GM21529 (cell line): Measurements from ENCODE around the gene CD109.
"Not testable (repeated sequence)": the region's sequence is repeated elsewhere in the genome, so short reads cannot be mapped to it uniquely, and the experiment has no call there.

Experiments used
- ATAC-seq: cut with Tn5 transposase; IDR thresholded peaks from one replicate; pipeline ENCODE4 v1.9.1; 2021; ENCODE audit not compliant: unreplicated experiment

The CD109 gene

DNA sequence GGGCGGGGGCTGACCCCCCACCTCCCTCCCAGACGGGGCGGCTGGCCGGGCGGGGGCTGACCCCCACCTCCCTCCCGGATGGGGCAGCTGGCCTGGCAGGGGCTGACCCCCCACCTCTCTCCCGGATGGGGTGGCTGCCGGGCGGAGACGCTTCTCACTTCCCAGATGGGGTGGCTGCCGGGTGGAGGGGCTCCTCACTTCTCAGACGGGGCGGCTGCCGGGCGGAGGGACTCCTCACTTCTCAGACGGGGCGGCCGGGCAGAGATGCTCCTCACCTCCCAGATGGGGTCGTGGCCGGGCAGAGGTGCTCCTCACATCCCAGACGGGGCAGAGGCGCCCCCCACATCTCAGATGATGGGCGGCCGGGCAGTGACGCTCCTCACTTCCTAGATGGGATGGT is 155.0 kb downstream of the CD109 start:
- ATAC-seq: not testable (repeated sequence)

DNA sequence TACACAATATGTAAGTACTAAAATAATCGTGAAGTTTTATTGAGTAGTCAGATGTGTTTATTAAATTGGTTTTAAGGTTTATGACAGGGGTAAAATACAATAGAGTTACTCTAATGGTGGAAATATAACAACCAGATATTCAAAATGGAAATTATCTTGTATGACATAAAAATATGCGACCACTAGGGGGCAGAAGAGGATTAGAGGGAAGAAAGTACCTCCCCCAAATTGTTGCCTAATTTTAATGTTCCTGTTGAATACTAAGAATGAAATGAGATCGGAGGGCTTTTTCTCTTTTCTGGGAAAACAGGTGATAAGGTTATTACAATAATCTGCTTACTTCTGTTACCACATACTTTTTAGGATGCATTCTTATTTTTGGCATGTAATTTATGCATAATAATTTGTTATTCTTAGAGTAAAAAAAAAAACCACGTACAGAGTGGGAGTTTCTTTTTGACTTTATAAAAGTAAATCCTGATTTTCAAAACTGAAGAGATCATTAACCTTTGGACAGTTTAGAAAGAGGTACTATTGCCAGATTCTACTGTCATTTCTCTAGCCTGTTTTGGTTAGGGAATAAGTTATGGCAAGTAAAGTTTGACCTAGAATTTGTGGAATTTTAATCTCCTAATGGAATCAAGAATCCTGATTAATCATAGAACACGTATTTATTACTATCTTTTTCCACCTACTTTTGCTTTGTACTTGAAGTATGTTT is 159.2 kb downstream of the CD109 start:
- no peak for ATAC-seq

DNA sequence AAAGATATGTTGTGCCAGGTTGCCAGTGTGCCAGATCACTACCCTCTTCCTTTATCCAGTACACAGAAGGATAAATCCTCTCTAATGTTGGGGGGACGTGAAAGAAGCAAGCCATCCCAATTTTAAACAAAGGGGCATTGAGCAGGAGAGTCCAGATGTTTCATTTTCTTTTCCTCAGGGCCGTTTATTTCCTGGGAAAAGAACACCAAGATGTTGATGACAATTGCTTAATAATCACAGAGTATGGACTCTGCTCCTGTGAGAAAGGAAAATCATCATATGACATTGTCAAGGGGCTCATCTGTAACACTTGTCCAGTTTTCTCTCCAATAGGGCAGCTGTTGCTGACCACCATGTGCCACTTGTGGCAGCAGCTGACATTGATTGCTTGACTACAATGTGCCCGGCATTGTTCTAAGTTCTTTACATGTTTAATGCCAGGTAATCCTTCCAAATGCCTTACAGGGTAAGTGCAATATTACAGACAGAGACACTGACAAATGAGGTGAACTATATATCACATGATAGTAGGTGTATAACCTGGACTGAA is 161.4 kb downstream of the CD109 start:
- no peak for ATAC-seq

DNA sequence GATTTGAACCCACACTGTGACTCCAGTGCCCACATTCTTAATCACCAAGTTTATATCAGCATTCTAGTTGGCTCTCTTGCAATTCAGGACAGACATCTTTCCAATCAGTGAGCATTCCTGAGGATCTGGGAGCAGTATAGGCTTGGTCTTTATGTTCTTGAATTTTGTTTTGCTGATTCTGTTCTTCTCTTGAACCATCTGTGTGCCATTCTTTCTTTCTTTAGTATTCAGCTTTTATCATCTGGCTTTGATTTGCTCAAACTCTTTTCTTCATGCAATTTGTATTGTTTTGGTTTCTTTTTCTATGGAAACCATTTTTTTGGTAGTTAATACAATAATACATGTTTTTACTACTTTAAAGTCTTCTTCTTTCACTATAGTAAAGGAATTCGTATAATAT is 162.4 kb downstream of the CD109 start:
- ATAC-seq: no peak

DNA sequence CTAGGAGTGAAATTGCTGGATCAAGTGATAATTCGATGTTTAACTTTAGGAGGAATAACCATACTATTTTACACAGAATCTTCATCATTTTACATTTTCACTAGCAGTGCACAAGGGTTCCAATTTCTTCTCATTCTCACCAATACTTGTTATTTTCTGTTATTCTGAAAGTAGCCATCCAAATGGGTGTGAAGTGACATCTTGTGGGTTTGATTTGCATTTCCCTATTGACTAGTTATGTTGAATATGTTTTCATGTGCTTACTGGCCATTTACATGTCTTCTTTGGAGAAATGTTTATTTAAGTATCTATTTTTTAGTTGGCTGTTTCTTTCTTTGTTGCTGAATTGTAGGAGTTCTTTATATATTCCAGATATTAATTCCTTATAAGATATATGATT is 164.3 kb downstream of the CD109 start:
- ATAC-seq: no peak

DNA sequence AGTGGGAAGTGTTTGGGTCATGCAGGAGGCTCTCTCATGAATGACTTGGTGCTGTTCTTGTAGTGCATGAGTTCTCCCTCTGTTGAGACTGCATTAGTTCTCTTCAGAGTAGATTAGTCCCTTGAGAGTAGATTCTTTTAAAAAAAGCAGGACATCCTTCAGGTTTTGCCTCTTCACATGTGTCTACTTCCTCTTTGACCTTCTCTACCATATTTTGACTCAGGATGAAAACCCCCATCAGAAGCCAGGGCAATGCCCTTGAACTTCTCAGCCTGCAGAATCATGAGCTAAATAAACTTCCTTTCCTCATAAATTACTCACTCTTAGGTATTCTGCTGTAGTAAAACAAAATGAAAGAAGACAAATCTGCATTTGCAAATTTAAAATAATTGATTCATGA is 170.3 kb downstream of the CD109 start:
- peak; percentile 63 for ATAC-seq

DNA sequence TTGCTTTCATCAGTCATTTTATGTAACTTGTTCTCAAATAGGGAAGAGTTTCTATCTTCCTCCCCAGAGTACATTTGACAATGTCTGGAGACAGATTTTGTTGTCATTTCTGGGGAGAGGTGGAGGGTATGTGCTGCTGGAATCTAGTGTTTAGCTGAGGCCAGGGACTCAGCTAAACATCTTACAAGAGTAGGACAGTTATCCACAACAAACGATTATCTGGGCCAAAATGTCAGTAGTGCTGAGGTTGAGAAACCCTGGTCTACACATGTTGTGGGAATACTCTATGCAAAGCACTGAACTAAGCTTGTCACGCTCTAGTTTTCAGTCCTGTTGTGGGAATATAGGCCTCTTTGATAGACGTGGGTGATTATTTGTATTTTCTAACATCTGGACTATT is 171.4 kb downstream of the CD109 start:
- ATAC-seq: no peak

DNA sequence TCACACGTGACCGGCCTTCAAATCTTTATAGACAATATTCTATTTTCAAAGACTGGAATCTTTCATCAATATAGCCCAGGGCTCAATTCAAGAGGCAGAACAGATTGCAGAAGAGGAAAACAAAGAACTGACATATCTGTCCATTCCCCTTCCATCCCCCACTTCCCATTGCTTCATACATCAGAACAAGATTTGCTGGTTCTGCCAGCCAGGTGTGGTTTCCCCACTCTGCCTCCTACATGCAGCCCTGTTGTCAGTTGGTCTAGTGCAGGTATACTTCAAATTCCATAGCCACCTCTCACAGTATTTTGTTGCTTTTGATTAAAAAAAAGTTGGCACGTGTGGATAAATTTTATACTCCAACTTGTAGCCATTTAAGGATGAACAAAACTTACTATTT is 174.9 kb downstream of the CD109 start:
- ATAC-seq: no peak

DNA sequence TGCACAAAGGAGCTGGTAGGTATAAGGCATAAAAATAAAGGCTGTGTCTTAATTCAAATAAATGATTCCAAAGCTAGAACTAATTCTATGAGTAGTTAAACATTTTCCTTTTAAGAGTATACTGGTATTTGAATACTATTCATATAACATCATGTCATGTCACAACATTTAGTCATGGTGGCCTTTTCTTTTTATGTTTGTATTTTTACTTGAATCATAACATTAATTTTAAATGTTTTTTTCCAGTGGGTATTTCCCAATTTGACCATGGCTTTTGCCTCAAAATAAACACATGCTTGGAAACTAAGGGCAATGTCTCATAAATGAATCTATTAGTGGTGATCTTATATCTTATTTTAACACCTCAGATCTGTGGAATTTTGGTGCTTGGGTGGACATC is 177.1 kb downstream of the CD109 start:
- ATAC-seq: no peak
